Activated naive CD8-positive, alpha-beta T cell treated with anti-CD3 and anti-CD28 coated beads, Interleukin-2, amount 50 U/mL, for 24 hours (primary cell): ENCODE data around the gene NUCKS1.

Experiments used
- ATAC-seq: fragments of 150-1000 bp; cut with Tn5 transposase; one replicate; pipeline ENCODE4 v1.10.0; 2021
- DNase-seq: peaks from one replicate; pipeline ENCODE4 v3.0.0; 2021
- H3K27ac Mint-ChIP-seq: one replicate; pipeline ENCODE4 v1.8.0; 2021; ENCODE audit warnings: mild to moderate bottlenecking, mixed read lengths
- H3K27me3 Mint-ChIP-seq: one replicate; pipeline ENCODE4 v1.8.0; 2021; ENCODE audit warnings: mixed read lengths
- H3K36me3 Mint-ChIP-seq: one replicate; pipeline ENCODE4 v1.8.0; 2021; ENCODE audit warnings: low read depth, mixed read lengths
- H3K4me1 Mint-ChIP-seq: one replicate; pipeline ENCODE4 v1.8.0; 2021; ENCODE audit warnings: mixed read lengths
- H3K4me3 Mint-ChIP-seq: one replicate; pipeline ENCODE4 v1.8.0; 2021; ENCODE audit warnings: mild to moderate bottlenecking, moderate library complexity, mixed read lengths
- H3K9me3 Mint-ChIP-seq: one replicate; pipeline ENCODE4 v1.8.0; 2021; ENCODE audit warnings: mixed read lengths

Gene NUCKS1

DNA sequence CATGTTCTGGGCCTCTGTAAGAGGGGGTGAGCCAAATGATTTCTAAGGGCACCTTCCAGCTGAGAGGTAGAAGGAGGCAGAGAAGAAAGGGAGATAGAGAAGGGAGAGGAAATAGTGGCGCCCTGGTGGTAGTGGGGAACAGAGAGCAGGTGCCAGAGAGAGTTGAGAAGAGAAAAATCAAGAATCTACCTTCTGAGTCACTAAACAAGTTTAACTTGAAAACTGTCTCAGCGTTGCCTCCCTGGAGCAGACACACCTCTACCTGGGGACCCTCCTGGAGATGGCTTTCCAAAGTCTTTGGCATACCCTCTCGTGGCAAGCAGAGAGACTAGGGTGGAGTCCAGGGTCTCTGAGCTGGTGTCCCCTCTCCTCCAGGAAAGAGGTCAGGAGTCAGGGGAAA, 68.6 kb downstream of the NUCKS1 start:
- Mint-ChIP-seq H3K9me3 (no peaks in the 10 kb centered on the region), H3K27me3 (peaks cover 13% of the 10 kb centered on the region), H3K4me3 (no peak overlapping the region), H3K27ac (no peak overlapping the region), H3K4me1 (peaks cover 11% of the 10 kb centered on the region), H3K36me3 (no peaks in the 10 kb centered on the region)
- ATAC-seq: no peak
- no peak for DNase-seq

DNA sequence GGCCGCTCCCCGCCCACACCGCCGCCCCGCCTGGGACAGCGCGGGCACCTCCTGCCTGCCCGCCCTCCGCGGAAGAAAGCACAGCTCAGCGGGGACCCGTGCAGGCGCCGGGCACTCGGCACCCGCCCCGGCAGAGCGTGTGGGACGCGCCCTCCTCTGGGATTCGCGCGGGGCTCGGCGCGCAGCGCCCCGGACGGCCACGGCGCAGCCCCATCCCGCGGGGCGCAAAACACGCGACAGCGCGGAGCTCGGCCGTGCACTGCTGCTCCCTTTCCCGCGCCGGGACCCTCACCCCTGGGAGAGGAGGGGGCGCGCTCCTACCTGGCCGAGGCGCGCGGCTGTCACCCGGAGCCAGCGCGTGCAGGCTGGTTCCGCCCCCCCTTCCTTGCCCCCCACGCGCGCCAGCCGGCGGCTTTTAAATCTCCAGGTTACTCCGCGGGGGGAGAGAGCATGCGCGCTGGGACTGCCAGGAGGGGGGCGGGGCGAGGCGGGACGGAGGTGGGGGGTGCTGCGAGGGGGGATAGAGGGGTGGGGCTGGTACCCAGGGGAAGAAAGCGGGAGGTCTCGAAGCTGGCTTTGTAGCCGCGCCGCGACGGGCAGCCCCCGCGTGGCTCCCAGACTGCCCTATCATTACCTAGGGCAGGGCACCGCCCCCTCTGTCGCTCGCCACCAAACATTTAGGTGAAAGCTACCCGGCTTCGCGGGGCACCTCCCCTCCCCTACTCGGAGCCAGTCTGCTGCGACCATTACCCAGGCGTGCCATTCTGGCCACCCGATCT, 69.7 kb downstream of the NUCKS1 start, which contains the start of gene SLC45A3:
SLC45A3 (minus strand) TSS at position 437 of the 779 bp plus-strand sequence. CDS start 15,853 bp downstream, outside the sequence.
- peaks cover 13% of the 10 kb centered on the region for H3K27me3 Mint-ChIP-seq
- H3K36me3 Mint-ChIP-seq: no peaks in the 10 kb centered on the region
- H3K4me1 Mint-ChIP-seq: peaks cover 11% of the 10 kb centered on the region
- H3K27ac Mint-ChIP-seq: peak within 1 kb of the TSS; percentile 4
- peak; percentile 58 for DNase-seq
- peak within 1 kb of the TSS; percentile 77 for H3K4me3 Mint-ChIP-seq
- peak; percentile 79 for ATAC-seq
- no peaks in the 10 kb centered on the region for H3K9me3 Mint-ChIP-seq

DNA sequence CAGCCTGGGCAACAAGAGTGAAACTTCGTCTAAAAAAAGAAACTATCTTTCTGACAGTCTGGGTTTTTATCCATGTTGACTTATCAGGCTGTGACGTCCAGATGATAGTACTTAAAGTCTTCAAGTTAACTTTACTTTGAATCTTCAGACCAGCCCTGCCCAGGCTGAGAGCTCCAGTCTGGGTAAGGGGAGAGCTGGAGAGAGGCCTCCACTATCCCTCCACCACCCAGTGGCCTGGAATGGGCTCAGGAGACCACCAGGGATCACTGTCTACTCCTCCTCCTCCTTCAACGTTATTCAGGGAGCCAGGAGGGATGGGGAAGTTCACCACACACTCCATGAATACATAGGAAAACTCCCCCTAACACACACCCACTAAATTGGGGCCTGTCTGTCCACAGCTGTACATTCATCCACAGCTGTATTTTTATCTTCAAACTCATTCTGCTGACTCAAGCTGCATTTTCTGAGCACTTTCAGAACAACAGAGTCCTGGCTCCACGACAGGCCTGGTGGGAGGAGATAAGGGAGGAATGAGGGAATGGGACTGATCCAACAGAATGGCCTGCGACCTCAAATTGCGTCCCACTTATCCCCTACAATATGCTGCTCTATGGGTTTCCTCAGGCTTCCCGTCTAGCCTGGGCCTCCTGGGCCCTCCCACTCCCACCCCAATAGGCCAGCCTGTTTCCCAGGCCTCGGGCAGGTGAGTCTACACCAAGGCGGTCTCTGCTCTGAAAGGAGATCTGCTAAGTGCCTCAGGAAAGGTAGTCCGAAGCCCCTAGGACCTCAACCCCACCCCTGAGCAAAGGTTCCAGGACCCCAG, 71.5 kb downstream of the NUCKS1 start:
- H3K27ac Mint-ChIP-seq: no peak overlapping the region
- ATAC-seq (no peak), DNase-seq (no peak)
- H3K4me1 Mint-ChIP-seq: peaks cover 11% of the 10 kb centered on the region
- no peaks in the 10 kb centered on the region for H3K36me3 Mint-ChIP-seq
- H3K9me3 Mint-ChIP-seq: no peaks in the 10 kb centered on the region
- no peak overlapping the region for H3K4me3 Mint-ChIP-seq
- peaks cover 13% of the 10 kb centered on the region for H3K27me3 Mint-ChIP-seq

DNA sequence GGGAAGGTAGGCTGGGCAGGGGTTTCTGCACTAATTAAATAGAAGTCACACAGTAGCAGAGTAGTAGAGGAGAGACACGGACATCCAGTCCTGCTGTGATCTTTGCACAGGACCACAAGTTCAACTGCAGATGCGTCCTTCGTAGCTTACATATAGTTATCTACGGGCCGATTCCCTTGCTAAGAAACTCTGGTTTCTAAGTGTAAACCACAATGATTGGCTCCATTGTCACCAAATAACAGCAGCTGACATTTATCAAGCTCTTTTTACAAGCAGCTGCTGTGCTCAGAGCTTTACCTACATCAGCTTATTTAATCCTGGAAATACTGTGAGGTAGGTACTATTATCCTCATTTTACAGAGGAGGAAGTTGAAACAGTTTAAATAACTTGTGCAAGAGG, 72.8 kb downstream of the NUCKS1 start:
- H3K27me3 Mint-ChIP-seq: peaks cover 13% of the 10 kb centered on the region
- ATAC-seq: no peak
- DNase-seq: no peak
- no peaks in the 10 kb centered on the region for H3K36me3 Mint-ChIP-seq
- H3K27ac Mint-ChIP-seq: no peak overlapping the region
- peaks cover 13% of the 10 kb centered on the region for H3K4me1 Mint-ChIP-seq
- H3K9me3 Mint-ChIP-seq: no peaks in the 10 kb centered on the region
- H3K4me3 Mint-ChIP-seq: no peak overlapping the region

DNA sequence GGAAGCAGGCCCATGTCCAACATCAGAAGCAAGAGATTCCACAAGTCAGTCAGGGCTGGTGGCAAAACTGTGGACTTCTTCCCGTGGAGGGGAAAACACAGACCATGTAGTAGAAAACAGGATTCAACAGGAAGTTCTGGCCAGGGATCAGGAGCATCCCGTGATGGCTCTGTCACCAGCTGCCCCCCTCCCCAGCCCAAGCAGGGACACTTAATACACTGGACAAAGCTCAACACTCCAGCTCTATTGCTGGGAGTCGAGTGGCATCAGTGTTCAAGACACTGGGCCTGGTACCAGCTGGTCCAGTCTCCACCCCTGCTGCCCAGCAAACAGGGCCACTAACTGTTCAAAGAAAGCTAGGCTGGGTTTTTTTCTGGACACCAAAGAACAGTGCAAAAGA, 73.4 kb downstream of the NUCKS1 start:
- no peak overlapping the region for H3K27ac Mint-ChIP-seq
- H3K36me3 Mint-ChIP-seq: no peaks in the 10 kb centered on the region
- no peak for DNase-seq
- H3K4me3 Mint-ChIP-seq: no peak overlapping the region
- H3K9me3 Mint-ChIP-seq: no peaks in the 10 kb centered on the region
- no peak for ATAC-seq
- peaks cover 14% of the 10 kb centered on the region for H3K4me1 Mint-ChIP-seq
- peaks cover 13% of the 10 kb centered on the region for H3K27me3 Mint-ChIP-seq

DNA sequence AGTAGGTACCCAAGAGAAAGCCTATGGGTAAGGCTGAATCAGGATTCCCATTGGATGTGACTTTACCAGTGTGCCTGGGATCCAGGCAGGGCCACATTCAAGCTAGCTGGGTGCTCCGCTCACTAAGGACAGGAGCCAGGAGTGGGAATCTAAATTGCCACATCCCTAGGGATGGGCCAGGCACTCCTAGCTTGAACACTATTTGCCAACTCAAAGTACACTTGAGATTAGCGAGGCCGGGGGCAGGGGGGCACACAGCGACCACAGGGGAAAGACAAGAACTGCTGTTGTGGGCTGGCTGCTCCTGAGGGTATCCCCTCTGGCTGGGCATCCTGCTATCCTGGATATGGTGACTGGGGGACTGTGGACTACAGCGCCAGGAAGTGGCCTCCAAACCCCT, 74.0 kb downstream of the NUCKS1 start:
- Mint-ChIP-seq H3K36me3 (no peaks in the 10 kb centered on the region), H3K9me3 (no peaks in the 10 kb centered on the region), H3K4me1 (peaks cover 14% of the 10 kb centered on the region), H3K27ac (no peak overlapping the region), H3K4me3 (no peak overlapping the region), H3K27me3 (peaks cover 9% of the 10 kb centered on the region)
- DNase-seq (no peak), ATAC-seq (no peak)

DNA sequence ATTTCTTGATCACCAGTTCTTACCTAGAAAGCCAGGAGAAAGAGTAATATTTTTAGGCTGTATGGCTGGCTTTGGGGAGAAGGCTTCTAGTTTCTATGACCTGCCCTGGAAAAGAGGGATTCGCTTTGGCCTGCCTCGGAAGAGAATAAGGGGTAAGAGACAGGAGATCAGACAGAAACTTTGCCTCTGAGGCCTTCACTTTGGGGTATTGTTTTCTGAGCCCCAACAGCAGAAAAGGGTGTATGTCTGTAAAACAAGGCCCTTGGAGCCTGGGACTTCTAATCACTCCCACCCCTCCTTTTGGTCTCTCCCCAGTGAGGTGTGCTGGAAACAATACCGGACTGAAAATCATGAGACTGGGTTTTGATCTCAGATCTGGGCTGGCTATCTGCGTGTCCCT, 74.7 kb downstream of the NUCKS1 start:
- no peaks in the 10 kb centered on the region for H3K36me3 Mint-ChIP-seq
- H3K9me3 Mint-ChIP-seq: no peaks in the 10 kb centered on the region

DNA sequence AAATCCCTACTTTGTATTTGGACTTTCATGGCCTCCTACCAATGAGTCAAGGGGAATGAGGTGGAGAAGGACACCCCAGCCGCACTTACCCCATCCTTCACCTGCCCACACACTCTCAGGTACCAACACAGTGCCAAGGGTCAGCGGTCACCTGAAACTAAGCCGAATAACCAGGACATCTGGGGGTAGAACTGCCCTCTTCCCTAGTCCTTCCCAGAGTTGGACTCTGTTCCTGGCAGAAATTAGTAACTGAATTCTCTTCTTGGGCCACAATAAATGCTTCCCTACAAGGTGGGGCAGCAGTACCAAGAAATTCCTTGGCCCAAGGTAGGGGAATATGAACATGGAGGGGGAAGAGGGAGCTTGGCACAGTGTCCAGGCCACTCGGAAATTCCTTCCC, 77.0 kb downstream of the NUCKS1 start:
- no peak for DNase-seq
- peaks cover 10% of the 10 kb centered on the region for H3K27me3 Mint-ChIP-seq
- no peak overlapping the region for H3K4me3 Mint-ChIP-seq
- no peaks in the 10 kb centered on the region for H3K9me3 Mint-ChIP-seq
- ATAC-seq: no peak
- no peaks in the 10 kb centered on the region for H3K36me3 Mint-ChIP-seq
- H3K27ac Mint-ChIP-seq: no peak overlapping the region
- peaks cover 25% of the 10 kb centered on the region for H3K4me1 Mint-ChIP-seq

More for the DNA sequence above, 74.7 kb downstream of the NUCKS1 start:
- peaks cover 11% of the 10 kb centered on the region for H3K4me1 Mint-ChIP-seq
- H3K27me3 Mint-ChIP-seq: peaks cover 6% of the 10 kb centered on the region
- H3K4me3 Mint-ChIP-seq: no peak overlapping the region
- H3K27ac Mint-ChIP-seq: no peak overlapping the region
- ATAC-seq (no peak), DNase-seq (no peak)

DNA sequence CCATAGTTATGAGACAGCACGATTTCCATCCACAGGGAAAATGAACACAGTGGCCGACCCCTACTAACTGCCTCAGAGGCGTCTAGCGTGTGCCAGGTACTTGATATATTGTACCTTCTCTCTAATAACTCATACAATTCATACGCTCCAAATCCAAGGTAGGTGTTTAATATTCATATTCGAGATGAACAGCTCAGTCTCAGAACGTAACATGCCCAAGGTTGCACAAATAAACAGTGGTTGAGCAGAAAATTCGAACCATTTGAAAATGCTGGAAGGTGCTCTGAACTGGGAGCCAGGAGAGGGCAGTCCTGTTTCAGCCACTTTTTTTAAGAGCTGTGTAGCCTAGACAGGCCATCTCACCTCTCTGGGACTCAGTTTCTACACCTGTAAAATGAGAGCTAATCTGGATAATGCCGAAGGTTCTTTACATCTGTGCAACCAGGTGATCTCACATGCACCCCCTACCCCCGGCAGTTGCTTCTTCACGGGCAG, 77.5 kb downstream of the NUCKS1 start:
- Mint-ChIP-seq H3K4me3 (no peak overlapping the region), H3K27ac (no peak overlapping the region), H3K9me3 (no peaks in the 10 kb centered on the region), H3K36me3 (no peaks in the 10 kb centered on the region), H3K4me1 (peaks cover 25% of the 10 kb centered on the region), H3K27me3 (peaks cover 10% of the 10 kb centered on the region)
- ATAC-seq (no peak), DNase-seq (no peak)

DNA sequence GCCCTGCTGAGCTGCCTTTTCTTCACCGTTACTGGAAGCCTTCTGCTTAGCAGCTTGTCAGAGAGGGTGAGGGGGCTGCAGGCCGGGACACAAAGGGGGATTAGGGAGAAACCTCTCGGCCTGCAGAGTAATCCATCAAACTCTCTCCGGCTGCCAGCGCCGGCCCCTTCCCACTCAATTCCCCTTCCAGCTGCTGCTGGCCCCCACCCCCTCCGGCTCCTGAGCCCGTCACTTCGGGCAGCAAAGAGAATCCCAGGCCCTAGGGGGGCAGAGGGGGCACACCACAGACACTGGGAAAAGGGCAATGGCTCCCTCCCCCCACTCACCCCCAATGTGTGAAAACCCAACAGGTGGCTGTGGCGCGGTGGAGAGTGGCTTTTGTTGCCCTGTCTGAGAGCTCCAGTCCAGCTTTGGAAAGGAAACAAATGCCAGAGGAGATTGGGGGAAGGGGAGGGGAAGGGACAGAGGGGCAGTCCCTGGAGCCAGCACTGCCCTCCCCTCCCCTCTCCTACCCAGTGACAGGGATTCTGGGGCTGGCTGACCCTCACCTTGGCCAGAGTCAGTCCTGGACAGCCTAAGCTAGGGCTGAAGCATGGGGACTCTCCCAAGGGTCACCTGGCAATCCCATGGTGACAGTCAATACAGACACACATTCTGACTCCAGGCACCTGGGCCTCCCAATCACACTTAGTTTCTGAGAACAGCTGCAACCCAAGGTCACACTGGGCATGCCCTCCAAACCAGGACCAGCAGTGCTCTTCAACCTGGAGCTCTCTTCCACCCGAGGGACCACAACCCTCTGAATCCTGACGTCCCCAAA, 79.2 kb downstream of the NUCKS1 start:
- H3K36me3 Mint-ChIP-seq: no peaks in the 10 kb centered on the region
- ATAC-seq: no peak
- H3K27ac Mint-ChIP-seq: no peak overlapping the region
- no peaks in the 10 kb centered on the region for H3K9me3 Mint-ChIP-seq
- peaks cover 11% of the 10 kb centered on the region for H3K27me3 Mint-ChIP-seq
- no peak overlapping the region for H3K4me3 Mint-ChIP-seq
- no peak for DNase-seq
- H3K4me1 Mint-ChIP-seq: peaks cover 27% of the 10 kb centered on the region

DNA sequence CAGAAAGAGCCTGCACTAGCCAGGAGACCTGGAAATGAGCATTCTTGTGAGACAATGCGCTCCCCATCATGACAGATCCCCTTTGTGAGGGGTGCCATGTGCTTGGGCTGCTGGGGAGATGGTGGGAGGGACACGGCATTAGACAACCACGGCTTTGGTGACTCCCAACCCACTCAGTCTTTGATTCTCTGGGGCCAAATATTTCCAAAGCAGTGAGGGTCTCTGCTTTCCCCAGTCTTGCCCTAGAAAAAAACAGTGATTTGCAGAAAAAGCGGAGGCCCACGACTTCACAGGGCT, 79.9 kb downstream of the NUCKS1 start:
- ATAC-seq (no peak), DNase-seq (no peak)
- Mint-ChIP-seq H3K27me3 (peaks cover 11% of the 10 kb centered on the region), H3K4me1 (peaks cover 29% of the 10 kb centered on the region), H3K27ac (no peak overlapping the region), H3K36me3 (no peaks in the 10 kb centered on the region), H3K4me3 (no peak overlapping the region), H3K9me3 (no peaks in the 10 kb centered on the region)

DNA sequence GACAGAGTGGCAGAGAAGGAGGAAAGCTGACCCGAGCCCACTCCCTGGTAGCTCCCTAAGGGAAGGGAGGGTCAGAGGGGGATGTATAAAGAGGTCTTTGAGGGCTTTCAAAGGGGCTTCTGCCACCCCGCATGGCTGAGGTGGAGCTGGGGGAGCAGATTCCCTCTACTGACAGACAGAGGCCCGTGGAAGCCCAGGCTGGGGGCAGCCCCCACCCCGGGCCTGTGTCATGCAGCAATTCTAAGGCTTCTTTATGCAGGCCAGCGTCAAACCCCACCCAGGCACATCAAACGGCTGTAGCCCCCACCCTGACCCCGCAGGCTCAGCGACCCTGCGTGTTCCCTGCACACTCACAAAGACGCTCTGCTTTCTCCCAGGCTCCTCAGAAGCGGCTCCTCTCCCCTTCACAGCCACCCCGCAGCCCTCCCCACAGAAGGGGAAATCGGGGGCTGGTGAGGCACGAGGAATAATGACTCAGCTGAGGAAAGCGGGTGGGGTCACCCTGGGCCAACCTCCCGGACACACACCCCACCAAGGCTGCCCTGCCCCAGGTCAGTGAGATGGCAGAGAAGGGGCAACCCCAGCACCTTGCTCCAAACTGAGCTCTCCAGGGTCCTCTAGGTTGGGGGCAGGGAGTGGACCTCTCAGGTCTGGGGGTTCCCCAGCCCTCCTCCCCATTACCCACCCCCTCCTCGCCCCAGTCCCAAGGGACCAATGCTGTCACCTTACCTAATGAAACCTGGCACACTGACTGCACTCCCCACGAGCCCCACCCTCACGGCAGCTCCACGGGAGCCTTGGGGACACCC, 80.4 kb downstream of the NUCKS1 start:
- H3K4me1 Mint-ChIP-seq: peaks cover 29% of the 10 kb centered on the region
- H3K27me3 Mint-ChIP-seq: peaks cover 11% of the 10 kb centered on the region
- no peaks in the 10 kb centered on the region for H3K9me3 Mint-ChIP-seq
- DNase-seq (no peak), ATAC-seq (peak; percentile 42)
- peak overlapping the region; percentile 34 for H3K4me3 Mint-ChIP-seq
- H3K36me3 Mint-ChIP-seq: no peaks in the 10 kb centered on the region
- peak overlapping the region; percentile 14 for H3K27ac Mint-ChIP-seq

DNA sequence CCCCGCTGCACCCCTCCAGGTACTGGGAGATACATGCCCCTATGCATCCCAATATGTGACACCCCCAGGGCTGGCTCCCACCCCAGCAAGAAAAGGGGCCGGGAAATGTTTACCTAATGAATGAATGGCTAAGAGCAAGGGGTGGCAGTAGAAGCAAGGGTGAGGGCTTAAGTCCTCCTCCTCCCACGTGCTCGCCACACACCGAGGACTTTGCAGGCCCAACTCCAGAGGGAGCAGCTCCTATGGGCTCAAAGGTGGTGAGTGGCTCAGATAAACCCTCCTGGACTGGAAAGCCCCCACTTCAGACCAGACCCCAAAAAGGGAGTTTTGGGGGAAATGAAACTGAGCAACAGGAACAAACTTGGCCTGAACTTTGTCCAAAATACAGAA, 81.0 kb downstream of the NUCKS1 start:
- peak overlapping the region; percentile 14 for H3K27ac Mint-ChIP-seq
- H3K27me3 Mint-ChIP-seq: peaks cover 11% of the 10 kb centered on the region
- no peaks in the 10 kb centered on the region for H3K9me3 Mint-ChIP-seq
- H3K4me1 Mint-ChIP-seq: peaks cover 29% of the 10 kb centered on the region
- DNase-seq (no peak), ATAC-seq (peak; percentile 9)
- peak overlapping the region; percentile 34 for H3K4me3 Mint-ChIP-seq
- no peaks in the 10 kb centered on the region for H3K36me3 Mint-ChIP-seq
